ENCODE data around the gene ZNF805.
"Not testable (repeated sequence)": the region's sequence is repeated elsewhere in the genome, so short reads cannot be mapped to it uniquely, and the experiment has no call there.

The ZNF805 gene

DNA sequence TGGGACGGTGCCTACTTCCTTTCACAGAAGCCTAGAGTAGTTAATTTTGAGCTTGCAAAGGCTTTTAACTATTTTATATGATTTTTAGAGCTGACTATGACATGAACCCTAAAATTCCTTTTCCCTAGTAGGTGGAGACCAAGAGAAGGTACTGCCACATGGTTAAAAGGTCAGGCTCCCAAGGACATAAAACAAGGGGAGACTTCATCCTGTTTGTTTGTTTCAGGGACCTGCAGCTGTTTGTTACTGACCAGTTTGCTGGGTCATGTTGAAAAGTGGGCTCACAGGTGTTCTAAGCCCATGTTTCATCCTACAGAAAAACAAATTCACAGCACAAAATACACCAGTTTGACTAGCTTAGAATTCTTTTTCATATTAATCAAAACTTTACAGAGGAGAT lies 36.0 kb downstream of the ZNF805 start:
- Histone ChIP-seq H3K36me3 (ENCODE audit: control insufficient read depth in 2 of 2, insufficient read depth in 1 of 2, low read length in 2 of 2) (no peaks in the 10 kb centered on the region; a peak in 1 of 3 replicates), H3K27ac (ENCODE audit: extremely low read depth, low read depth, low read length) (no peak overlapping the region), H3K4me3 (ENCODE audit: low read depth, low read length) (no peak overlapping the region), H3K4me1 (ENCODE audit: control insufficient read depth, insufficient read depth, low read length) (peaks cover 4% of the 10 kb centered on the region), H3K9me3 (ENCODE audit: control insufficient read depth, insufficient read depth, low read depth, low read length) (no peaks in the 10 kb centered on the region)
- ChIA-PET CTCF (no interaction called here), POLR2A (no interaction called here)
- TF ChIP-seq KLF9 (tag by site-specific recombination; IDR thresholded peaks at IDR 0.05; ENCODE audit: low read depth), result no peak
- no peak for TF ChIP-seq OSR2 (tag by site-specific recombination; IDR thresholded peaks at IDR 0.05)
- TF ChIP-seq RBAK (tag by site-specific recombination; IDR thresholded peaks at IDR 0.05), result no peak
- TF ChIP-seq HOXA7 (CRISPR knock-in tag; IDR thresholded peaks at IDR 0.05; ENCODE audit: borderline replicate concordance), result no peak
- TF ChIP-seq HOXC10 (CRISPR knock-in tag; IDR thresholded peaks at IDR 0.05), result no peak
- TF ChIP-seq ZBTB1 (tag by site-specific recombination; IDR thresholded peaks at IDR 0.05), result no peak
- no peak for TF ChIP-seq SALL2 (tag by site-specific recombination; IDR thresholded peaks at IDR 0.05; ENCODE audit: borderline replicate concordance)
- TF ChIP-seq ZNF423 (tag by site-specific recombination; IDR thresholded peaks at IDR 0.05), result no peak
- TF ChIP-seq ZNF658 (tag by site-specific recombination; IDR thresholded peaks at IDR 0.05), result no peak
- TF ChIP-seq ZNF292 (tag by site-specific recombination; IDR thresholded peaks at IDR 0.05; ENCODE audit: borderline replicate concordance, low read depth), result no peak
- TF ChIP-seq, protein P1, sequence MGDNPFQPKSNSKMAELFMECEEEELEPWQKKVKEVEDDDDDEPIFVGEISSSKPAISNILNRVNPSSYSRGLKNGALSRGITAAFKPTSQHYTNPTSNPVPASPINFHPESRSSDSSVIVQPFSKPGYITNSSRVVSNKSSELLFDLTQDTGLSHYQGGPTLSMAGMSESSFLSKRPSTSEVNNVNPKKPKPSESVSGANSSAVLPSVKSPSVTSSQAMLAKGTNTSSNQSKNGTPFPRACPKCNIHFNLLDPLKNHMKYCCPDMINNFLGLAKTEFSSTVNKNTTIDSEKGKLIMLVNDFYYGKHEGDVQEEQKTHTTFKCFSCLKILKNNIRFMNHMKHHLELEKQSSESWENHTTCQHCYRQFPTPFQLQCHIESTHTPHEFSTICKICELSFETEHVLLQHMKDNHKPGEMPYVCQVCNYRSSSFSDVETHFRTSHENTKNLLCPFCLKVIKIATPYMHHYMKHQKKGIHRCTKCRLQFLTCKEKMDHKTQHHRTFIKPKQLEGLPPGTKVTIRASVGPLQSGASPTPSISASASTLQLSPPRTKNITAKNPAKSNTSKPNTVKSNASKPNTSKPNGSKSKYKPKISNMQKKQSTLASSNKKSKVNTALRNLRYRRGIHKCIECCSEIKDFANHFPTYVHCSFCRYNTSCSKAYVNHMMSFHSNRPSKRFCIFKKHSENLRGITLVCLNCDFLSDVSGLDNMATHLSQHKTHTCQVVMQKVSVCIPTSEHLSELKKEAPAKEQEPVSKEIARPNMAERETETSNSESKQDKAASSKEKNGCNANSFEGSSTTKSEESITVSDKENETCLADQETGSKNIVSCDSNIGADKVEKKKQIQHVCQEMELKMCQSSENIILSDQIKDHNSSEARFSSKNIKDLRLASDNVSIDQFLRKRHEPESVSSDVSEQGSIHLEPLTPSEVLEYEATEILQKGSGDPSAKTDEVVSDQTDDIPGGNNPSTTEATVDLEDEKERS (tag by site-specific recombination; IDR thresholded peaks at IDR 0.05), result no peak
- TF ChIP-seq, protein P2, sequence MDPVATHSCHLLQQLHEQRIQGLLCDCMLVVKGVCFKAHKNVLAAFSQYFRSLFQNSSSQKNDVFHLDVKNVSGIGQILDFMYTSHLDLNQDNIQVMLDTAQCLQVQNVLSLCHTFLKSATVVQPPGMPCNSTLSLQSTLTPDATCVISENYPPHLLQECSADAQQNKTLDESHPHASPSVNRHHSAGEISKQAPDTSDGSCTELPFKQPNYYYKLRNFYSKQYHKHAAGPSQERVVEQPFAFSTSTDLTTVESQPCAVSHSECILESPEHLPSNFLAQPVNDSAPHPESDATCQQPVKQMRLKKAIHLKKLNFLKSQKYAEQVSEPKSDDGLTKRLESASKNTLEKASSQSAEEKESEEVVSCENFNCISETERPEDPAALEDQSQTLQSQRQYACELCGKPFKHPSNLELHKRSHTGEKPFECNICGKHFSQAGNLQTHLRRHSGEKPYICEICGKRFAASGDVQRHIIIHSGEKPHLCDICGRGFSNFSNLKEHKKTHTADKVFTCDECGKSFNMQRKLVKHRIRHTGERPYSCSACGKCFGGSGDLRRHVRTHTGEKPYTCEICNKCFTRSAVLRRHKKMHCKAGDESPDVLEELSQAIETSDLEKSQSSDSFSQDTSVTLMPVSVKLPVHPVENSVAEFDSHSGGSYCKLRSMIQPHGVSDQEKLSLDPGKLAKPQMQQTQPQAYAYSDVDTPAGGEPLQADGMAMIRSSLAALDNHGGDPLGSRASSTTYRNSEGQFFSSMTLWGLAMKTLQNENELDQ (tag by site-specific recombination; IDR thresholded peaks at IDR 0.05; ENCODE audit: low read depth), result no peak
- TF ChIP-seq ZFP69B (tag by site-specific recombination; IDR thresholded peaks at IDR 0.05), result no peak
- TF ChIP-seq, protein P3, sequence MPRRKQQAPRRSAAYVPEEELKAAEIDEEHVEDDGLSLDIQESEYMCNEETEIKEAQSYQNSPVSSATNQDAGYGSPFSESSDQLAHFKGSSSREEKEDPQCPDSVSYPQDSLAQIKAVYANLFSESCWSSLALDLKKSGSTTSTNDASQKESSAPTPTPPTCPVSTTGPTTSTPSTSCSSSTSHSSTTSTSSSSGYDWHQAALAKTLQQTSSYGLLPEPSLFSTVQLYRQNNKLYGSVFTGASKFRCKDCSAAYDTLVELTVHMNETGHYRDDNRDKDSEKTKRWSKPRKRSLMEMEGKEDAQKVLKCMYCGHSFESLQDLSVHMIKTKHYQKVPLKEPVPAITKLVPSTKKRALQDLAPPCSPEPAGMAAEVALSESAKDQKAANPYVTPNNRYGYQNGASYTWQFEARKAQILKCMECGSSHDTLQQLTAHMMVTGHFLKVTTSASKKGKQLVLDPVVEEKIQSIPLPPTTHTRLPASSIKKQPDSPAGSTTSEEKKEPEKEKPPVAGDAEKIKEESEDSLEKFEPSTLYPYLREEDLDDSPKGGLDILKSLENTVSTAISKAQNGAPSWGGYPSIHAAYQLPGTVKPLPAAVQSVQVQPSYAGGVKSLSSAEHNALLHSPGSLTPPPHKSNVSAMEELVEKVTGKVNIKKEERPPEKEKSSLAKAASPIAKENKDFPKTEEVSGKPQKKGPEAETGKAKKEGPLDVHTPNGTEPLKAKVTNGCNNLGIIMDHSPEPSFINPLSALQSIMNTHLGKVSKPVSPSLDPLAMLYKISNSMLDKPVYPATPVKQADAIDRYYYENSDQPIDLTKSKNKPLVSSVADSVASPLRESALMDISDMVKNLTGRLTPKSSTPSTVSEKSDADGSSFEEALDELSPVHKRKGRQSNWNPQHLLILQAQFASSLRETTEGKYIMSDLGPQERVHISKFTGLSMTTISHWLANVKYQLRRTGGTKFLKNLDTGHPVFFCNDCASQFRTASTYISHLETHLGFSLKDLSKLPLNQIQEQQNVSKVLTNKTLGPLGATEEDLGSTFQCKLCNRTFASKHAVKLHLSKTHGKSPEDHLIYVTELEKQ (tag by site-specific recombination; IDR thresholded peaks at IDR 0.05; ENCODE audit: borderline replicate concordance), result no peak
- no peak for TF ChIP-seq ZNF133 (tag by site-specific recombination; IDR thresholded peaks at IDR 0.05)
- no peak for TF ChIP-seq ZNF248 (tag by site-specific recombination; IDR thresholded peaks at IDR 0.05)
- TF ChIP-seq ZSCAN23 (tag by site-specific recombination; IDR thresholded peaks at IDR 0.05), result no peak
- TF ChIP-seq, protein P4, sequence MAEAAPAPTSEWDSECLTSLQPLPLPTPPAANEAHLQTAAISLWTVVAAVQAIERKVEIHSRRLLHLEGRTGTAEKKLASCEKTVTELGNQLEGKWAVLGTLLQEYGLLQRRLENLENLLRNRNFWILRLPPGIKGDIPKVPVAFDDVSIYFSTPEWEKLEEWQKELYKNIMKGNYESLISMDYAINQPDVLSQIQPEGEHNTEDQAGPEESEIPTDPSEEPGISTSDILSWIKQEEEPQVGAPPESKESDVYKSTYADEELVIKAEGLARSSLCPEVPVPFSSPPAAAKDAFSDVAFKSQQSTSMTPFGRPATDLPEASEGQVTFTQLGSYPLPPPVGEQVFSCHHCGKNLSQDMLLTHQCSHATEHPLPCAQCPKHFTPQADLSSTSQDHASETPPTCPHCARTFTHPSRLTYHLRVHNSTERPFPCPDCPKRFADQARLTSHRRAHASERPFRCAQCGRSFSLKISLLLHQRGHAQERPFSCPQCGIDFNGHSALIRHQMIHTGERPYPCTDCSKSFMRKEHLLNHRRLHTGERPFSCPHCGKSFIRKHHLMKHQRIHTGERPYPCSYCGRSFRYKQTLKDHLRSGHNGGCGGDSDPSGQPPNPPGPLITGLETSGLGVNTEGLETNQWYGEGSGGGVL (tag by site-specific recombination; IDR thresholded peaks at IDR 0.05), result no peak

DNA sequence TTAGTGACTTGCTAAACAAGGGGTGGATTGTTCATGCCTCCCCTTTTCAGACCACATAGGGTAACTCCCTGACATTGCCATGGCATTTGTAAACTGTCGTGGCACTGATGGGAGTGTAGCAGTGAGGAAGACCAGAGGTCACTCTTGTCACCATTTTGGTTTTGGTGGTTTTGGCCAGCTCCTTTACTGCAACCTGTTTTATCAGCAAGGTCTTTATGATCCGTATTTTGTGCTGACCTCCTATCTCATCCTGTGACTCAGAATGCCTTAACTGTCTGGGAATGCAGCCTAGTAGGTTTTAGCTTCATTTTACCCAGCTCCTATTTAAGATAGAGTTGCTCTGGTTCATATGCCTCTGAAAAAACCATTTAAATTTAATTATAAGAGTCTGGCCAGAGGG lies 38.0 kb downstream of the ZNF805 start:
- POLR2A ChIA-PET, result interaction anchor here (0.6 to 0.7 kb wide), 2 partner anchors 8 to 102 kb away, joined by 3 read pairs; no protein-coding TSS in a partner anchor
- H3K27ac ChIP-seq (ENCODE audit: extremely low read depth, low read depth, low read length); CTCF ChIA-PET; H3K4me3 ChIP-seq (ENCODE audit: low read depth, low read length); H3K9me3 ChIP-seq (ENCODE audit: control insufficient read depth, insufficient read depth, low read depth, low read length): not testable (repeated sequence)
- Histone ChIP-seq H3K4me1 (ENCODE audit: control insufficient read depth, insufficient read depth, low read length) (peaks cover 16% of the 10 kb centered on the region), H3K36me3 (ENCODE audit: control insufficient read depth in 2 of 2, insufficient read depth in 1 of 2, low read length in 2 of 2) (peaks cover 10 to 16% of the 10 kb centered on the region in 2 experiments; a peak in 2 of 3 replicates)
